ENCODE results near the gene PCDH17.

PCDH17 gene

GRCh38 chr13:57631596-57632275, at the start of gene PCDH17:
TSS of gene PCDH17 (plus strand) at chr13:57631744. CDS start at chr13:57632547, 803 bp downstream.
- no peak for DNase-seq

DNA sequence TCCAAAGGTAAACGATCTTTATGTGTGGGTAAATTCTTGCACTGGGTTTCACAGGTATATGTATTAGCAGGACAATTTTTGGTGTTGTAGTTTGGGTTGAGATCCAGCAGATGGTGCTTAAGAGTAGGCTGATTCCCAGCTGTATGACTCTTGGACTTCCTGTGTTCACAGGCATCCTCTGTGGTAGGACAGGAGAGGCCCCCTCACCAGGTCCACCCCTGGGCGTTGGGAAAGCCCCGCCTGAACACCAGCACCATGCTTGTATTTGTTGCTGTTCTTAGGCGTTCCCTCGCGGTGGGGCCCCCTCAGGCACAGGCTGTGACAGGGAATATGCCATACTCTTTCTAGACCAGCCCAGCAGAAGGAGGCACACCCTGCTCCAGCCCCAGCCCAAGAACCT, 49.5 kb upstream of the PCDH17 start:
- no peak for DNase-seq

DNA sequence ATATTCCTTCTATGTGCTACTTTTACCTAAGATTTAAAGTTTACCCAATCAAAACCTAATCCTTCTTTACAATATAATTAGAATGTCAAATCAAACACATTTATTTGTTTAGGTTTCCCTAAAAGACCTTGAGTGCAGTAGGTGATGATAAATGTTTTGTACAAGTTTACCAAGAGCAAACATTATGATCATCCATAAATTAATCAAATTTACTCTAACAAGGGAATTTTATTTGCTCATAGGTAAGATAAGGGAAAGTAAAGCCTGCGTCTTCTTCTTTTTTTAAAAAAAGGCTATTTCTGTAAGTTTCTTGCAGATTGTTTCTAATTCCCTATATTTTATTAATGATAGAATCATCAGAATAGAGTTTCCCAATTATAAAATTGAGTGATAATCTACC, 48.0 kb upstream of the PCDH17 start:
- DNase-seq: no peak

GRCh38 chr13:57588639-57589038, 42.9 kb upstream of the PCDH17 start:
- DNase-seq: no peak

DNA sequence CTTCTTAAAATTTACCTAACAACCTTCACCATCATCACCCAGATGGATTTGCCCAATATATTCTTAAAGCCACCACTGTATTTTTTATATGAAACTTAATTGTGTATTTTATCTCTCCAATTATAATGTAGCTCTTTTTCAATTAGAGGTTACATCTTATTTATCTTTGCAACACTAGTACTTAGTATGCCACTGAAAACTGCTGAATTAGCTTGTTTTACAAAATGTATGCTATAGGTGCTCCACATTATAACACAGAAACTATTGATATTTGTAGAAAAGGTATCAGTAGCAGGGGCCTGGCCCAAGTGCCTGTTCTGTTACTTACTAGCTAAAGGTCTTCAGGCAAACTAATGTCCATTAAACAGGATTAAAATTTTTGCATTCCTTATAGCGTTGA, 35.8 kb upstream of the PCDH17 start:
- DNase-seq: no peak

- no peak for DNase-seq
These were observed 30.0 kb upstream of the PCDH17 start for GRCh38 chr13:57601536-57601935.

DNA sequence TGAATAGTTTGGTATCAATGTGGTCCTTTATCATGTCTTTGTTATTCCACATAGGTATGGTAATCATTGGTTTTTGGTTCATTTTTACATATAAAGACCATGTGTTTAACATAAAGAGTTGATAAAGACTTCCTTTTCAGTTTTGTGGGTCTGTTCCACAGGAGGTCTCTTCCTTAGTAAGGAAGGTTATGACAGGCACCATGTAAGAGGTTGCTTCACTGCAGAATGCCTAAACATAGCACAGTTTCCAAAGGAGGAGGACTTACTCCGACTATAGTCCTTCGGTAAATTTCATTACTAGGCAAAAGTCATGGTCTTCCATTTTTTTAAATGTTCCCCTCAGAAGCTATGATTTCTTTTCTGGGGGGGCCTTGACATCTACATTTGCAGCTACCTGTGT, 27.1 kb upstream of the PCDH17 start:
- DNase-seq: no peak

DNA sequence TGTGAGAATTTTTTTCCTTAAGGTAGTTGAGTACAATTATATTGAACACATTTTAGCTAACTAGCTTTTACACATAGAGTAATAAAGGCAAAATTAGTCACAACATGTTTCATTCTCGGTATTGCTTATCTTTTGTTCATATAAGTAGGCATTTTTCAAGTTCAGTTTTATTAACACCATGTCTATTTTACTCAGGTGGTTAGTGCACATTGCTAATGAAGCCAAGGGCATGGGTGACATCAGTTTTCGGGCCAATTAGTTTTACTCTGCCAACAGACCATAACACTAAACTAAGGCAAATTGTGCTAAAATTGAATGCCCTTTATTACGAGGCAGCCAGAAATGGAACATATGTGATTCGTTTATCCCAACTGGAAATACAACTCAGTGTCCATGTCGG, 19.6 kb upstream of the PCDH17 start:
- no peak for DNase-seq

DNA sequence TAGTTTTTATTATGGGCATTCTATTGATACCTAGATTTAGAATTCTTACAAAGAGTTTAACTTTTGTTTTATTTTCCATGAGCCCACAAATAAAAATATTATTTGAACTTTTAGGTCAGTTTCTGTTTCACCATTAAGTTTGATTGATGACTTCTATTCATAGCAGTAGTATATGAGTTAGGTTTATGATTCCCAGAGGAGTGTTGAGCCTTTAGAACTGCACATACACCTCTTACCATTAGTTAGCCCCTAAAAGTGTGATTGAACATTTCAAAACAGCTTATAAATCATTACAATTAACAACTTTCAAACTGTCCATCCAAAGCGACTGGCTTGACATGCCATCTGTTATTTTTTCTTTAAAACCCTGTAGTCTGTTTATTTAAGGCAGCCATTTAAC, 19.0 kb upstream of the PCDH17 start:
- DNase-seq: no peak

DNA sequence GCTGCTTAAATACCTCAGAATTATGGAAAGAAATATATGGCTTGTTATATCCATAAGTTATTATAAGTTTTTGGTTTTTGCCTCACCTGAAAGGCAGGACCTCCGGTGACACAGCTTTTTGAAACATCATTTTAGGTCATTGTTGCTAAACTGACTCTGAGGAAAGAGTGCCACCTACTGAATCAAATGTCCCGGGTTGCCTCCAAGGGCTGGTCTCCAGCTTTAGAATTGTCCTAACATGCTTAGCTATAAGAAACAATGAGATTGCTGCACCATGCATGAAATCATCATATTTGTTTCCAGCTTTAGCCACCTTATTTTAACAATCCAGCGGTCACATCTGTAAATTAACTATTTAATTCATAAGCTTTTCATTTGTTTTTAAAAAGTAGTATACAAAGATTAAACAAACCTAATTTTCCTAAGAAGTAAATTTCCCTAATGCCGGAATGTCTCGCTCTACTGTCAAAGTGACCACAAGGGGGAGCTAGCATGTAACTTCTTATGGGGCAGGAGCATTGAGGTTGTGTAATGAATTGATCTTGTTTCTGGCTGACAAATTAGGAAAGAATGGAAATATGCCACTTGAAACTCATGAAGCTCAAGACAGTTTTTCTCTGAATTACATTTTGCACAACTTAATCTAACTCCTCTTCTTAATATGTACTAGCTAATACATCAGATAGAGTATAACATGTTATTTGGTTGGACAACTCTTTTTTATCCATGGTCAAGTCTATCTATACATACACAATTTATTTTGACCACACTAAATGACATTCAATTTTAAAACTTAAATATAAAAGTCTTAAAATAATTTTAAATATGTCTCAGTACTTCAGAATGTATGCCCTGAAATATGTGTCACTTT, 6.7 kb upstream of the PCDH17 start:
- peak in 1 of 2 donors; percentile 37 for DNase-seq

- DNase-seq: no peak
These were observed 3.9 kb upstream of the PCDH17 start for GRCh38 chr13:57627663-57628062.

GRCh38 chr13:57629391-57629804, 2.1 kb upstream of the PCDH17 start:
- no peak for DNase-seq

DNA sequence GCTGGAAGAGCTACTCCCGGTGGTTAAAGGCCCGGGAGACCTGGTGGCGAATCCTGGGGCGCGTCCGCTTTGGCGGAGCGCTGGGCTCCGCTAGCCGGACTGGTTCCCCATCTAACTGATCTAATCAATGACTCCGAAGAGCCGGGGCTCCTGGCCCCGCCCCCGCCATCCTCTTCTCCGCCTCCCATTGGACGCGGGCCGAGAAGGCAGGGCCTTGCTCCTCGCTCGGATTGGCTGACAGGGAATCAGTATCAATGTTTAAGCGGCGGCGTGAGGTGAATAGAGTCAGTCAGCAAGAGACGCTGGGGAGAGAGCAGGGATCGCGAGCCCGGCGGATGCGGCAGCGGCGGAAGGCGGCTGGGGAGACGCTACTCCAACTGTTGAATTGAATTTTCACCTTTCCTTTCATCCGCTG, 1.7 kb upstream of the PCDH17 start:
- DNase-seq: peak; percentile 27 to 58

GRCh38 chr13:57630661-57631595, 616 bp upstream of the PCDH17 start:
- DNase-seq: no peak

DNA sequence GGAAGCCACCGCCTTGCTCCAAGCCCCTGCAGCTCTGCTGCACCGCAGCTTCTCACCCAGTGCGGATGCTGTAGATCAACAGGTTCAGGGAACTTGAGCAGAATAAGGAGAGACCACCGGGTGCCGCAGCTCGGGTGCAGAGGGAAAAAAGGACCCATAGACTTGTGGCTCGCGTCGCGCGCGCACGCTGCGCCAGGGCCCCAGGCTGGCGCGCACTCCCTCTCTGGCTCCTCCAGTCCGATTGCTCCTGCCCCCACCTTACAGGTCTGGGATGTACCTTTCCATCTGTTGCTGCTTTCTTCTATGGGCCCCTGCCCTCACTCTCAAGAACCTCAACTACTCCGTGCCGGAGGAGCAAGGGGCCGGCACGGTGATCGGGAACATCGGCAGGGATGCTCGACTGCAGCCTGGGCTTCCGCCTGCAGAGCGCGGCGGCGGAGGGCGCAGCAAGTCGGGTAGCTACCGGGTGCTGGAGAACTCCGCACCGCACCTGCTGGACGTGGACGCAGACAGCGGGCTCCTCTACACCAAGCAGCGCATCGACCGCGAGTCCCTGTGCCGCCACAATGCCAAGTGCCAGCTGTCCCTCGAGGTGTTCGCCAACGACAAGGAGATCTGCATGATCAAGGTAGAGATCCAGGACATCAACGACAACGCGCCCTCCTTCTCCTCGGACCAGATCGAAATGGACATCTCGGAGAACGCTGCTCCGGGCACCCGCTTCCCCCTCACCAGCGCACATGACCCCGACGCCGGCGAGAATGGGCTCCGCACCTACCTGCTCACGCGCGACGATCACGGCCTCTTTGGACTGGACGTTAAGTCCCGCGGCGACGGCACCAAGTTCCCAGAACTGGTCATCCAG, 964 bp downstream of the PCDH17 start:
- no peak for DNase-seq

DNA sequence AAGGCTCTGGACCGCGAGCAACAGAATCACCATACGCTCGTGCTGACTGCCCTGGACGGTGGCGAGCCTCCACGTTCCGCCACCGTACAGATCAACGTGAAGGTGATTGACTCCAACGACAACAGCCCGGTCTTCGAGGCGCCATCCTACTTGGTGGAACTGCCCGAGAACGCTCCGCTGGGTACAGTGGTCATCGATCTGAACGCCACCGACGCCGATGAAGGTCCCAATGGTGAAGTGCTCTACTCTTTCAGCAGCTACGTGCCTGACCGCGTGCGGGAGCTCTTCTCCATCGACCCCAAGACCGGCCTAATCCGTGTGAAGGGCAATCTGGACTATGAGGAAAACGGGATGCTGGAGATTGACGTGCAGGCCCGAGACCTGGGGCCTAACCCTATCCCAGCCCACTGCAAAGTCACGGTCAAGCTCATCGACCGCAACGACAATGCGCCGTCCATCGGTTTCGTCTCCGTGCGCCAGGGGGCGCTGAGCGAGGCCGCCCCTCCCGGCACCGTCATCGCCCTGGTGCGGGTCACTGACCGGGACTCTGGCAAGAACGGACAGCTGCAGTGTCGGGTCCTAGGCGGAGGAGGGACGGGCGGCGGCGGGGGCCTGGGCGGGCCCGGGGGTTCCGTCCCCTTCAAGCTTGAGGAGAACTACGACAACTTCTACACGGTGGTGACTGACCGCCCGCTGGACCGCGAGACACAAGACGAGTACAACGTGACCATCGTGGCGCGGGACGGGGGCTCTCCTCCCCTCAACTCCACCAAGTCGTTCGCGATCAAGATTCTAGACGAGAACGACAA, 1.8 kb downstream of the PCDH17 start:
- DNase-seq: no peak

- no peak for DNase-seq
These were observed 2.6 kb downstream of the PCDH17 start for GRCh38 chr13:57633950-57634838.

DNA sequence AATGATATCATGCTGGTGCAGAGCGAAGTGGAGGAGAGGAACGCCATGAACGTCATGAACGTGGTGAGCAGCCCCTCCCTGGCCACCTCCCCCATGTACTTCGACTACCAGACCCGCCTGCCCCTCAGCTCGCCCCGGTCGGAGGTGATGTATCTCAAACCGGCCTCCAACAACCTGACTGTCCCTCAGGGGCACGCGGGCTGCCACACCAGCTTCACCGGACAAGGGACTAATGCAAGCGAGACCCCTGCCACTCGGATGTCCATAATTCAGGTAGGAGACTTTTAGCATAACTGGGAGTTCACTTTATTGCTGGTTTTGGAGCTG, 3.3 kb downstream of the PCDH17 start:
- DNase-seq: no peak

DNA sequence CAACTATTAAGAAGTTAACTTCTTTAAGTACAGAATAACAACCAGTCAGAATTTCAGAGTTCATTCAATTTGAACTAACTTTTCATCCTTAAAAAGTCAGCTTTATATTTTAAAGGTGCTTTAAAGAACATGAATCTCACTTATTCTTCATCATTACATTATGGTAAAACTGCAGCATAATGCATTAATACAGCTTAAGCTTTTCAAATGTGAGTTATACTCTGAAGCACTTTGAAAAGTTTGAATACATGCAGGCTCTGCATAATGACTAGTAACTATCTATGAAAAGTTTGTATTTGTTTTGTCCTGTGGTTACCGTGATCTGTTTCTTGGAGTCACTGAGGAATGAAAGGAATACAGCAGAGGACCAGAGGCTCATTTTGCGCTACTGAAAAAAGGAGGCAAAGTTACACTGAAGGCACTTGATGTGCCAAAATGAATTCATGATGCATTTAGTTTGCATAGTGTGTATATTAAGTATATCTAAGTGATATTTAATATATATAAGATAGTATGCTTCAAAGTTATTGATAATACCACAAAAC, 4.1 kb downstream of the PCDH17 start:
- DNase-seq: no peak

GRCh38 chr13:57636816-57637215, 5.3 kb downstream of the PCDH17 start:
- no peak for DNase-seq

Measured in CD4-positive, alpha-beta T cell treated with Interferon alpha-2 for 1 hour (primary cell).